ENCODE data around the gene PLXNA4. TPM values are rescaled to one million over a fixed set of nuclear protein-coding genes. Genes with fewer than 3 reads are reported as not detected.

The PLXNA4 gene
- total RNA-seq, 1 experiment from 2014 or later, result 0.81 TPM

DNA sequence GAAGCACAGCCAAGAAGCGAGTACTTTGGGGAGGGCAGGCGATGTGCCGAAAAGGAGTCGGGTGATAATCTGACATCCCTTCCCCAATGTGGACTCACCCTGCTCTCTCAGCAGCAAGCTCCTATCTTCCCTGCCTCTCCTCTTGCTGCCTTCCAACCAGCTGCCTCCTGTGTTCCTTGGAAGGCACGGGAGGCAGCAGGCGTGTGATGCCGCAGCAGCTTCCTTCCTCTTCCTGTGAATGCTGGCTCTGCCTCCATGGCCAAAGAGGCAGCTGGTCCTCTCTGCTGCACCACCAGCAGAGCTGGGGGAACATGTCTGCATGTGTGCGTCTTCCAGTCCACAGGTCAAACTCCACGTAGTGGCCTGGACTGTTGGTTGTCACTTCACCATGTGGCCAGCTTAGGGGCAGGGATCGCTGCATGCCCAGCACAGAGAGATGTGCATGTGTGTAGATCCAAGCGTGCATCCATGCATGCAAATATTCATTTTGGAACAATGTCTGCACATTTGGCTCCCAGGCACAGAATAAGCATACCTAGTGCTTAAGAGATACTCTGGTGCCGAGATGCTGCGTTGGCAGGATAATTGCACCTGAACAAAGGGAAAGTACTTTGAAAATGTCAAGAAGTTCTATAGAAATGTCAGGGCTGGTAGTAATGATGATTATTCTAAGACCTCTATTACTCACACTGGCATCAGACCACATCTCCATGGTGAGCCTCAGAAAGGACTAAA, 499.8 kb downstream of the PLXNA4 start (continued):
- TF ChIP-seq NFYB (CRISPR knock-in tag; conservative IDR thresholded peaks at IDR 0.05; ENCODE audit: low read depth) (no peak), ZNF317 (CRISPR knock-in tag; IDR thresholded peaks at IDR 0.05; ENCODE audit: borderline replicate concordance, low read depth) (no peak), FOXK1 (CRISPR knock-in tag; IDR thresholded peaks at IDR 0.05) (no peak), JUN (CRISPR knock-in tag; IDR thresholded peaks at IDR 0.05) (no peak)

DNA sequence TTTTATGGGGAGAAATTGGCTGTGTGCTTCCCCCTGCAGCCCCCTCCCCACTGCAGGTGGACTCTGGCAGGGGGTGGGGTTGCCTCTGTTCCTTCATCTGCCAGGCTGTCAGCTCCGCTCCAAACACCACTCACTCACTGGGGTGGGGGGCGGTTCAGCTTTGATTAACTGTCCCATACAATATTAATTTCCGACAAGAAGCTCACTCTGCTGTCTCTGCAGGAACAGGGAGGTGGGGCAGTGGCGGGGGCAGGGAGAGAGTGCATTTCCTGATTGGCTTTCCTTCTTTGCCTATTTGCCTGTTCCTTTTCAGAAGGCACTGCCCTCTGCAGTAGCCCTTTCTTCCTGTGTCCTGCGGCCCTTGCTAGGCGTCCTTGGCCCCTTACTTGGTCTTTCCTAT, 500.8 kb downstream of the PLXNA4 start:
- no peak for TF ChIP-seq NFATC4 (CRISPR knock-in tag; IDR thresholded peaks at IDR 0.05)
- TF ChIP-seq, protein P1, sequence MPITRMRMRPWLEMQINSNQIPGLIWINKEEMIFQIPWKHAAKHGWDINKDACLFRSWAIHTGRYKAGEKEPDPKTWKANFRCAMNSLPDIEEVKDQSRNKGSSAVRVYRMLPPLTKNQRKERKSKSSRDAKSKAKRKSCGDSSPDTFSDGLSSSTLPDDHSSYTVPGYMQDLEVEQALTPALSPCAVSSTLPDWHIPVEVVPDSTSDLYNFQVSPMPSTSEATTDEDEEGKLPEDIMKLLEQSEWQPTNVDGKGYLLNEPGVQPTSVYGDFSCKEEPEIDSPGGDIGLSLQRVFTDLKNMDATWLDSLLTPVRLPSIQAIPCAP (CRISPR knock-in tag; IDR thresholded peaks at IDR 0.05), result no peak
- TF ChIP-seq, protein P2, sequence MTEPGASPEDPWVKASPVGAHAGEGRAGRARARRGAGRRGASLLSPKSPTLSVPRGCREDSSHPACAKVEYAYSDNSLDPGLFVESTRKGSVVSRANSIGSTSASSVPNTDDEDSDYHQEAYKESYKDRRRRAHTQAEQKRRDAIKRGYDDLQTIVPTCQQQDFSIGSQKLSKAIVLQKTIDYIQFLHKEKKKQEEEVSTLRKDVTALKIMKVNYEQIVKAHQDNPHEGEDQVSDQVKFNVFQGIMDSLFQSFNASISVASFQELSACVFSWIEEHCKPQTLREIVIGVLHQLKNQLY (CRISPR knock-in tag; IDR thresholded peaks at IDR 0.05), result no peak
- TF ChIP-seq, protein P3, sequence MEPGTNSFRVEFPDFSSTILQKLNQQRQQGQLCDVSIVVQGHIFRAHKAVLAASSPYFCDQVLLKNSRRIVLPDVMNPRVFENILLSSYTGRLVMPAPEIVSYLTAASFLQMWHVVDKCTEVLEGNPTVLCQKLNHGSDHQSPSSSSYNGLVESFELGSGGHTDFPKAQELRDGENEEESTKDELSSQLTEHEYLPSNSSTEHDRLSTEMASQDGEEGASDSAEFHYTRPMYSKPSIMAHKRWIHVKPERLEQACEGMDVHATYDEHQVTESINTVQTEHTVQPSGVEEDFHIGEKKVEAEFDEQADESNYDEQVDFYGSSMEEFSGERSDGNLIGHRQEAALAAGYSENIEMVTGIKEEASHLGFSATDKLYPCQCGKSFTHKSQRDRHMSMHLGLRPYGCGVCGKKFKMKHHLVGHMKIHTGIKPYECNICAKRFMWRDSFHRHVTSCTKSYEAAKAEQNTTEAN (CRISPR knock-in tag; IDR thresholded peaks at IDR 0.05), result no peak
- no peak for TF ChIP-seq ZNF232 (CRISPR knock-in tag; IDR thresholded peaks at IDR 0.05)
- no peak for TF ChIP-seq FOXP1 (CRISPR knock-in tag; IDR thresholded peaks at IDR 0.05; ENCODE audit: borderline replicate concordance)
- TF ChIP-seq GRHL2 (CRISPR knock-in tag; IDR thresholded peaks at IDR 0.05; ENCODE audit: insufficient replicate concordance, severe bottlenecking), result no peak
- no peak for TF ChIP-seq IRF2 (CRISPR knock-in tag; IDR thresholded peaks at IDR 0.05; ENCODE audit: borderline replicate concordance, low read depth)
- peak; percentile 43 for ATAC-seq
- Mint-ChIP-seq H3K4me1 (peaks cover 12% of the 10 kb centered on the region), H3K27ac (no peak overlapping the region), H3K9me3 (no peaks in the 10 kb centered on the region; the same call in 1 of the 2 replicates), H3K27me3 (ENCODE audit: low read depth) (0 out of 2 replicates have a peak, but pooled peaks cover 2% of the 10 kb centered on the region), H3K4me3 (no peak overlapping the region), H3K36me3 (peaks cover 5% of the 10 kb centered on the region; the same call in 1 of the 2 replicates)
- POLR2A ChIA-PET, result no interaction called here
- DNase-seq (ENCODE audit: low spot score), result no peak
- CTCF ChIA-PET, result interaction anchor here (0.6 to 1.5 kb wide), 2 partner anchors 176 to 216 kb away, joined by 3 to 4 read pairs; no protein-coding TSS in a partner anchor

DNA sequence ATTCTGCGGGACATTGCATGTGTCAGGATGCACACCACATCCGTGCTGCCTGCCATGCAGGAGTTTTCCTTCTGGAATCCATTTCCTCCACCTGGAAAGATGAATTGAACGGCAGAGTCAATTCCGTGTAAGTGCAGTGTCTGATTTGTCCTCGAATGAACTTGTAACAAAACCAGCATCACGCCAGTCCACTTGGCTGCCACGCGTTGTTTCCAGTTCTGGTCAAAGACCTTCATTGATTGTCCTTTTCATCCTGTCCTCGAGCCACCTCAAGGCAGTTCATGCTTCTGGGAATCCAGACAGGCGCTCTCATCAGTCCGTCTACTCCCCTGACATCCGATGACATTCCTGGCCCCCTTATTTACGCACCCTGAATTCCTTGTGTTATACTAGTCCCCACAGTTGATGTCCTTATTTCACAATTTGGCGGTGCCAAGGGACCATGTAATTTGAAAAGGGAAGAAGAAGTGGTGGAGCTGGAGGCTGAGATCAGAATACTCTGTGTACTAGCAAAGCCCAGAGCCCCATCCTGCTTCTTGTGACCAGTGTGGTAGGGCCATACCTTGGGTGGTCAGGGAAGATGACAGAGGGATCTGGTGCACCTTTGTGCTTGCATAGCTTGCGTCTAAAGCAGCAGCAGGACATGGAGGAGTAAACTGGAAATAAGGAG, 502.2 kb downstream of the PLXNA4 start:
- DNase-seq (ENCODE audit: low spot score) (no peak), ATAC-seq (no peak)
- Mint-ChIP-seq H3K4me1 (peaks cover 12% of the 10 kb centered on the region), H3K9me3 (no peaks in the 10 kb centered on the region; the same call in 1 of the 2 replicates), H3K4me3 (no peak overlapping the region), H3K27ac (no peak overlapping the region), H3K36me3 (peaks cover 5% of the 10 kb centered on the region; the same call in 1 of the 2 replicates), H3K27me3 (ENCODE audit: low read depth) (0 out of 2 replicates have a peak, but pooled peaks cover 2% of the 10 kb centered on the region)
- TF ChIP-seq TCF7 (CRISPR knock-in tag; IDR thresholded peaks at IDR 0.05; ENCODE audit: low read depth) (no peak), ZNF416 (CRISPR knock-in tag; IDR thresholded peaks at IDR 0.05) (no peak), GABPB1 (CRISPR knock-in tag; IDR thresholded peaks at IDR 0.05) (no peak)
- TF ChIP-seq, protein P4, sequence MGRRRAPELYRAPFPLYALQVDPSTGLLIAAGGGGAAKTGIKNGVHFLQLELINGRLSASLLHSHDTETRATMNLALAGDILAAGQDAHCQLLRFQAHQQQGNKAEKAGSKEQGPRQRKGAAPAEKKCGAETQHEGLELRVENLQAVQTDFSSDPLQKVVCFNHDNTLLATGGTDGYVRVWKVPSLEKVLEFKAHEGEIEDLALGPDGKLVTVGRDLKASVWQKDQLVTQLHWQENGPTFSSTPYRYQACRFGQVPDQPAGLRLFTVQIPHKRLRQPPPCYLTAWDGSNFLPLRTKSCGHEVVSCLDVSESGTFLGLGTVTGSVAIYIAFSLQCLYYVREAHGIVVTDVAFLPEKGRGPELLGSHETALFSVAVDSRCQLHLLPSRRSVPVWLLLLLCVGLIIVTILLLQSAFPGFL (CRISPR knock-in tag; IDR thresholded peaks at IDR 0.05; ENCODE audit: borderline replicate concordance), result no peak
- CTCF ChIA-PET, result no interaction called here
- POLR2A ChIA-PET, result no interaction called here

Measured in WTC11 (cell line).